ENCODE data around the gene SPINK2.

The SPINK2 gene

GRCh38 chr4:56804551-56804950 lies 16.9 kb downstream of the SPINK2 start:
- no peak for DNase-seq (ENCODE audit: low read depth)

GRCh38 chr4:56803471-56803870 lies 18.0 kb downstream of the SPINK2 start:
- H3K4me3 ChIP-seq (ENCODE audit: low read depth, low read length): no peak overlapping the region
- no peak for DNase-seq (ENCODE audit: low read depth)

More at GRCh38 chr4:56804551-56804950, 16.9 kb downstream of the SPINK2 start:
- H3K4me3 ChIP-seq (ENCODE audit: low read depth, low read length): no peak overlapping the region

- H3K4me3 ChIP-seq (ENCODE audit: low read depth, low read length): peak overlapping the region; percentile 57
- peak; percentile 64 for DNase-seq (ENCODE audit: low read depth)
These were observed 21.4 kb downstream of the SPINK2 start for GRCh38 chr4:56799824-56800756.

- no peak for DNase-seq (ENCODE audit: low read depth)
- peak overlapping the region; percentile 57 for H3K4me3 ChIP-seq (ENCODE audit: low read depth, low read length)
These were observed 22.2 kb downstream of the SPINK2 start for GRCh38 chr4:56799161-56799759.

- H3K4me3 ChIP-seq (ENCODE audit: low read depth, low read length): no peak overlapping the region
- no peak for DNase-seq (ENCODE audit: low read depth)
These were observed 25.3 kb downstream of the SPINK2 start for GRCh38 chr4:56796211-56796610.

- H3K4me3 ChIP-seq (ENCODE audit: low read depth, low read length): no peak overlapping the region
- no peak for DNase-seq (ENCODE audit: low read depth)
These were observed 30.2 kb downstream of the SPINK2 start for GRCh38 chr4:56791316-56791715.

GRCh38 chr4:56790691-56791091 lies 30.8 kb downstream of the SPINK2 start:
- no peak for DNase-seq (ENCODE audit: low read depth)

GRCh38 chr4:56788081-56788480 lies 33.4 kb downstream of the SPINK2 start:
- no peak for DNase-seq (ENCODE audit: low read depth)
- no peak overlapping the region for H3K4me3 ChIP-seq (ENCODE audit: low read depth, low read length)

More at GRCh38 chr4:56790691-56791091, 30.8 kb downstream of the SPINK2 start:
- H3K4me3 ChIP-seq (ENCODE audit: low read depth, low read length): no peak overlapping the region

- no peak for DNase-seq (ENCODE audit: low read depth)
- H3K4me3 ChIP-seq (ENCODE audit: low read depth, low read length): no peak overlapping the region
These were observed 34.1 kb downstream of the SPINK2 start for GRCh38 chr4:56787380-56787779.

GRCh38 chr4:56786955-56787354 lies 34.5 kb downstream of the SPINK2 start:
- no peak overlapping the region for H3K4me3 ChIP-seq (ENCODE audit: low read depth, low read length)
- DNase-seq (ENCODE audit: low read depth): peak; percentile 89

- DNase-seq (ENCODE audit: low read depth): no peak
- no peak overlapping the region for H3K4me3 ChIP-seq (ENCODE audit: low read depth, low read length)
These were observed 37.5 kb downstream of the SPINK2 start for GRCh38 chr4:56783986-56784385.

GRCh38 chr4:56782019-56782418 lies 39.5 kb downstream of the SPINK2 start:
- H3K4me3 ChIP-seq (ENCODE audit: low read depth, low read length): no peak overlapping the region
- no peak for DNase-seq (ENCODE audit: low read depth)

GRCh38 chr4:56773346-56773745 lies 48.2 kb downstream of the SPINK2 start:
- DNase-seq (ENCODE audit: low read depth): no peak
- H3K4me3 ChIP-seq (ENCODE audit: low read depth, low read length): no peak overlapping the region

GRCh38 chr4:56772134-56772533 lies 49.4 kb downstream of the SPINK2 start:
- H3K4me3 ChIP-seq (ENCODE audit: low read depth, low read length): no peak overlapping the region
- peak; percentile 25 for DNase-seq (ENCODE audit: low read depth)

GRCh38 chr4:56768763-56769162 lies 52.7 kb downstream of the SPINK2 start:
- no peak for DNase-seq (ENCODE audit: low read depth)

GRCh38 chr4:56768316-56768715 lies 53.2 kb downstream of the SPINK2 start:
- H3K4me3 ChIP-seq (ENCODE audit: low read depth, low read length): no peak overlapping the region
- DNase-seq (ENCODE audit: low read depth): no peak

More at GRCh38 chr4:56768763-56769162, 52.7 kb downstream of the SPINK2 start:
- H3K4me3 ChIP-seq (ENCODE audit: low read depth, low read length): no peak overlapping the region

GRCh38 chr4:56767567-56767966 lies 53.9 kb downstream of the SPINK2 start:
- H3K4me3 ChIP-seq (ENCODE audit: low read depth, low read length): no peak overlapping the region
- DNase-seq (ENCODE audit: low read depth): no peak

GRCh38 chr4:56764775-56765174 lies 56.7 kb downstream of the SPINK2 start:
- no peak overlapping the region for H3K4me3 ChIP-seq (ENCODE audit: low read depth, low read length)
- DNase-seq (ENCODE audit: low read depth): peak; percentile 48

GRCh38 chr4:56764223-56764622 lies 57.3 kb downstream of the SPINK2 start:
- no peak overlapping the region for H3K4me3 ChIP-seq (ENCODE audit: low read depth, low read length)
- DNase-seq (ENCODE audit: low read depth): no peak

GRCh38 chr4:56762484-56763250 lies 58.8 kb downstream of the SPINK2 start:
- DNase-seq (ENCODE audit: low read depth): no peak
- H3K4me3 ChIP-seq (ENCODE audit: low read depth, low read length): no peak overlapping the region

Measured in skeletal muscle cell (primary cell).